Kidney capillary endothelial cell (primary cell): ENCODE measurements around the gene NAA16.
"Not testable (repeated sequence)": the region's sequence is repeated elsewhere in the genome, so short reads cannot be mapped to it uniquely, and the experiment has no call there.

ENCODE experiments used
- DNase-seq: peaks from one replicate; pipeline ENCODE4 v3.0.0-alpha.2; 2018; ENCODE audit warnings: low spot score

NAA16 gene

DNA sequence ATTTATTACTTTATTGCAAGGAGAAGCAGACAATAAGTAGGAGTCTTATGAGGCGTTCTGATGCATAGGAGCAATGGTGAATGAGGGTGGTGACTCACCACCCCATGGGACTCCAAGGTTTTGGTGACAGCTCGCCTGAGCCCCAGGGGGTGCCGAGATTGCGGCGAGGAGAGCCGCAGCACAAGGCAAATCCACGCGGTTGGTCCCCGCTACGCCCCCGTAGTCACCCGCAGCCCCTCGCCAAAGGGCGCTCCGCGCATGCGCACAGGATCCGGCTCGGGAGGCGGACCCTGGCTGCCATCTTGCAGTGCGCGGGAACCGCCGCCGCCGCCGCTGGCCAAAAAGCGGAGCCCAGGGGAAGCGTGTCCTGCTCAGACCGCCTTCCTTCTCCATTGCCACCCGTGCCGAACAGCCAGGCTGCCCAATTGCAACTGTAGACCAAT, at the start of gene NAA16:
Gene NAA16, plus strand, starts transcription at position 305 of the 443 bp plus-strand sequence. CDS start 262 bp downstream, outside the sequence.
- peak; percentile 81 for DNase-seq

DNA sequence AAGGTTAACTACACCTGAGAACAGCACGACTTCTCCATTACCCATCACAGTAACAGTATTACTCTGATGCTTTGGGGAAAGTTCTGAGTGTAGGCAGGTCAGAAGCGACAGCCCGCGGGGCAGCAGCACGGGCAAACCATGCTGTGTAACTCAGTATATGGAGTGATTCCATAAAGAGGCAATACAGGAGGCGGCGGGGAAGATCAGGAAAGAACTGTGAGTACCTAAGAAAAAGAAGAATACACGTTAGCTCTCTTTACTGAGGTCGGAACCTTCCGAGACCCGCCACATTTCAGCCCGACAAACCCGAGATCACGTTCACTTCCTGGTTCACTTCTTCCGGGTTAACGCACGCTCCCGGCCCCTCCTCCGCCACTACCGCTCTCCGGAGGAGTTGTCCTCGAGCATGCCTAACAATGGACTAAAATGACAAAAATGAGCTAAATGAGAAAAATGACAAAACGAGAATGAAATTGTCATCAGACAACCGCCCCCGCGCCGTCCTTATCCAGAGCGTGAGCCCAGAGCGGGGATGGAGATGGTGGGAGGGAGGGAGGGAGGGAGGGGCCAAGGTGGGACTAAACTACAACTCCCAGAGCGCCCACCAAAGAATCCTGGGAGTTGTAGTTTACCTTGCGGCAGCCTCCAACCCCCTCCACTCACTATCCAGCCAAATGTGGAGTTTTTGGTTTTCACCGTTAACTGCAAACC, 47.7 kb upstream of the NAA16 start, which contains the start of gene MTRF1:
Gene MTRF1, minus strand, starts transcription at position 316 of the 711 bp plus-strand sequence. CDS start 2,669 bp downstream, outside the sequence.
- peak; percentile 87 for DNase-seq

DNA sequence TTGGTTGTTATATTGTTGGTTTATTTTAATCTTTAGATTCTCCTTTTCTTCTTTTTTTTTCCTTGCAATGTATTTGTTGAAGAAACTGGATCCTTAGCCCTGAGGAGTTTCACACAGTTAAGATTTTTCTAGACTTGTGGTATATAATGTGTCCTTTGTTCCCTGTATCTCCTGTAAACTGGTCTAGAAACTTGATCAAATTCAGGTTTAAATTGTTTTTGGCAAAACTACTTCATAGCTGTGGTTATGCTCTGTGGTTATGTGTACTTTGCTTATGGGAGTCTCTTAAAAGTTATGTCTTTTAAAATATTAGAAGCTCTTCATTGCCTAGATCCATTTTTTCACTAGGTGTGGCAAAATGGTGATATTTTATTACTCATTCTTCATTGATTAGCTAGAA, 44.0 kb upstream of the NAA16 start:
- no peak for DNase-seq

DNA sequence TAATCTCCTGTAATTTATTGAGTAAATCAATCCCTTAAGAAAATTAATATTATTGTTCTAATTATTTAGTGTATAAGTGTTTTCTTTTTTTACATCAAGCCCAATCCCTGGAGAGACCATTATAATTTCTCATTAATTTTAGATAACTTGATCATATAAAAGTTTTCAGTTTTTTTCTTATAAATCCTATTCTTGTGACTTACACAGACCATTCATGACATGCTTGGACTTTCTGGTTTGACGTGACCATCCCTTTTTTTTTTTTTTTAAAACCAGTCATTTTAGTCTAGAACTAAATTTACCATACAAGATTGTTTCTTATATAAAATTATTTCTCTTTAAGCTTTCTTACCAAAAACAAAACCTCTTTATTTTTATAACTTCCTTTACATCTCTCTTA, 42.3 kb upstream of the NAA16 start:
- DNase-seq: peak; percentile 16

DNA sequence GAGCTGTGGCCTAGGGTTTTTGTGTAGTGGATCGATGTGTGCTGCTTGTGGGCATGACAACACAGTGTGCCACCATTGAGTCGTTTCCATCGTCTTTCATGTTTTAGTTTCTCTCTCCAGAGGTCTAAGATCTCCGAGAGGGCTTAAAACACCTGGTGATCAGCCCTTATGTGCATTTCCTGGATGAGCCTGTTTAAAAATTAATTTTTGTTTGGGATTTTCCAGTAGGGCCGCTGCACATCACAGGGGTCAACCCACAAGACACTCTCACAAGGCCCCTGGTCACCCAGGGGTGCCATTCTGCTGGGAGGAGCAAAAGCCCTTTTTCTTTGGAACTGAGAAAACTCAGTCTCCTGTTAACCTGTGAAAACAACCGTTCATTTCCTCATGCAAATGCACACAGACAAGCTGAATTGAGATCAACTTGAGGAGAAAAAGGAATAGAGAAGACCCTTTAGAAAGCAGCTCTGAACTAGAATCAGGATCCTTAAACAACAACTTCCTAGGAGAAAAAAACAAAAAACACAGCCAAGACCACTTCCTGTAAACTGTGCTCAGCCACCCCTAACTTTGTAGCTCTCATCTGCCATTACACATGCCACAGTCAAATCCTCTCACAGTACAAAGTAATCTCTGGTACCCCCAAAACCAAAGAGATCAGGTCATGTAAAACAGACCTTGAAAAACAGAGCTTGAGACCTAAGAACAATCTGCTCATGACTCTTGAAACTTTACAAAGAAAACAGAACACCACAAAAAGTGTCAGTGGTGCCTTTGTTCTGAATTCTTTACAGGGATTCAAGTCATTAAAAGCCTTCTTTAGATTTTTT, 39.4 kb upstream of the NAA16 start:
- DNase-seq: no peak

DNA sequence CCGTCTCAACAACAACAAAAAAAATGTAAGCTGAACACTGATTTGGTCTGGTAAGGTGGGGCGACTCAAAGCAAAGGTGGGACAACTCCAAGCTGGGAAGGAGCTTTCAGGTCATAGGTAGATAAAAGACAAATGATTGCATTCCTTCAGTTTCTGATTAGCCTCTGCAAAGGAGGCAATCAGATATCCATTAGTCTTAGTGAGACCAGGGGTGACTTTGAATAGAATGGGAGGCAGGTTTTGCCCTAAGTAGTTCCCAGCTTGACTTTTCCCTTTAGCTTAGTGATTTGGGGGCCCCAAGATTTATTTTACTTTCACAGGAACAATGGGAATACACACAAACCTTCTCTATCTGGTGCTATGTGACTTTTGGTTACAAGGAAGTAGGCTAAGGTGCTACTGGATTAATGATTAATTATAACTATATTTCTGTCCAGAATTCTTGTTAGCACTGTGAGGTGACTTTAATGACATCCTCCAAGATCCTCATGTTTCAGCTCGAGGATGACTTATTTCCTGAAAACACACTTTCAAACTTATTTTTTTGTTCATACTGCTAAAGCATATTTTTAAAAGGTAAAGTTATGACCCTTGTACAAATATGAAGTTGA, 37.1 kb upstream of the NAA16 start:
- DNase-seq: no peak

DNA sequence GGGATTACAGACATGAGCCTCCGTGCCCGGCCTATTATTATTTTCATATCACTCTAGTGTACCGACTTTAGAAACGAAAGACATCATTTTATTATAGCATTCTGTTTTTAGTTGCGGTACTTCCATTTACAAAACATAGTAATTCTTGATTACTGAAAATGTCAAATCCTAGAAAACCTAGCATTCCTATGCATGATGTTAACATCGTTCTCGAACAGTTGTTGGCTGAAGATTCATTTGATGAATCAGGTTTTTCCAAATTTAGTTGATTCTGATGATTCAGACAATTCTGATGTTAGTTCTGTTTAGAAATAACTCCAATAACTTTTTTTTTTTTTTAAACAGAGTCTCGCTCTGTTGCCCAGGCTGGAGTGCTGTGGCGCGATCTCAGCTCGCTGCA, 36.2 kb upstream of the NAA16 start:
- DNase-seq: no peak

DNA sequence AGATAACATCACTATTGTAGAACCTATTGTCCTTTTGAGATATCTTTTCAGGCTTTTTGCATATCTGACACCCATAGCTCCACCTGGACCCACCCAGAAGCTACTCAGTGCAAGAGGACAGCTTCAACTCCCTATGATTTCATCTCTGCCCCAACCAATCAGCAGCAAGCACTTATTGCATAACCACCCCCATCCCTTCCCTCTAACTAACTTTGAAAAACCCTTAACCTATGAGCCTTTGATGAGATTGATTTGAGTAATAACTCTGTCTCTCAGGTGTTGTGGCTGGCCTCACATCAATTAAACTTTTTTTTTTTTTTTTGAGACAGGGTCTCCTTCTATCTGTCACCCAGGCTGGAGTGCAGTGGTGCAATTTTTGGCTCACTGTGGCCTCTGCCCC, 34.2 kb upstream of the NAA16 start:
- DNase-seq: no peak

DNA sequence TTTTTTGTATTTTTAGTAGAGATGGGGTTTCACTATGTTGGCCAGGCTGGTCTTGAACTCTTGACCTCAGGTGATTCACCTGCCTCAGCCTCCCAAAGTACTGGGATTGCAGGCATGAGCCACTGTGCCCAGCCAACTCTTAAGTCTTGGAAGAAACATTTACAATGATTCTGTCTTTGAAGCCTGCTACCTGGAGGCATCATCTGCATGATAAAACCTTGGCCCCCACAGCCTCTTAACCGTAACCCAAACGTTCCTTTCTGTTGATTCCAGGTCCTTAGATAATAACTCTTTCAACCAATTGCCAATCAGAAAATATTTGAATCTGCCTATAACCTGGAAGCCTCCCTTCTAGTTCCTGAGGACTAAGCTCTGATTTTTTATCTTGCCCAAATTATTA, 31.9 kb upstream of the NAA16 start:
- DNase-seq: not testable (repeated sequence)

DNA sequence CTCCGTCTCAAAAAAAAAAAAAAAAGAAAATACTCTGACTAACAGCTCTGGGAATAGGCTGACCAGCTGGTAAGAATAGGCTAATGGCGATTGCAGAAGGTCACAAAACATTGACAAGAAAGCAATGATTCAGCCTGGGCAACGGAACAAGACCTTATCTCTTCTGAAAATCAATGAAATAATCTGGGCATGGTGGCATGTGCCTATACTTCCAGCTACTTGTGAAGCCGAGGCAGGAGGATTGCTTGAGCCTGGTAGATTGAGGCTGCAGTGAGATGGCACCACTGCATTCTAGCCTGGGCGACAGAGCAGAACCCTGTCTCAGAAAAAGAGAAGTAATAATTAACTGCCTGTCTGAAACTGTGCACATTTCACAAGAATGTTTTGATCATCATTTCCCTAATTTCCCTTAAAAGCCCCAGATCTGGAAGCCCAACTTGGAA, 28.9 kb upstream of the NAA16 start:
- no peak for DNase-seq

DNA sequence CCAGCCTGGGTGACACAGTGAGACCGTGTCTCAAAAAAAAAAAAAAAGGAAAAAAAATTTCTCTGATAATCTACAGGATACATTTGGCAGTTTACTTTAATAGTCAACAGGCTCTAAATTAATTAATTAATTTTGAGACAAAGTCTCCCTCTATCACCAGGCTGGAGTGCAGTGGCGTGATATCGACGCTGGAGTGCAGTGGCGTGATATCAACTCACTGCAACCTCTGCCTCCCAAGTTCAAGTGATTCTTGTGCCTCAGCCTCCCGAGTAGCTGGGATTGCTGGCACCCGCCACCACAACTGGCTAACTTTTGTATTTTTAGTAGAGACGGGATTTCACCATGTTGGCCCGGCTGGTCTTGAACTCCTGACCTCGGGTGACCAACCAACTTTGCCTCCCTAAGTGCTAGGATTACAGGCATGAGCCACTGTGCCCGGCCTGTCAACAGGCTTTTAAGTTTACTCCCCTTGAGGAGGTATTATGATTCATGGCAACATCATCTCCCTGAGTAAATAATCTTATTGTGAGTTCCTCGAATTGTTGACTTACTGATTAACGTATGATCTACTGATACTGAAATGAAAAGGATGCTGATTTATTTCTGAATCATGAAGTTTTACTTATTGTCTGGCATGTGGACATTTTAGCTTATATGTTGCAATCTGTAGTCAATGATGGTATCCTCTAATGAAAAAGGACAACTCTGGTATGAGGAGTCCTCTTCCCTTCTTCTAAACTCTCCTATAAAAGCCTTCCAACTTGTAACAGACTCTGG, 26.4 kb upstream of the NAA16 start:
- peak; percentile 66 for DNase-seq

DNA sequence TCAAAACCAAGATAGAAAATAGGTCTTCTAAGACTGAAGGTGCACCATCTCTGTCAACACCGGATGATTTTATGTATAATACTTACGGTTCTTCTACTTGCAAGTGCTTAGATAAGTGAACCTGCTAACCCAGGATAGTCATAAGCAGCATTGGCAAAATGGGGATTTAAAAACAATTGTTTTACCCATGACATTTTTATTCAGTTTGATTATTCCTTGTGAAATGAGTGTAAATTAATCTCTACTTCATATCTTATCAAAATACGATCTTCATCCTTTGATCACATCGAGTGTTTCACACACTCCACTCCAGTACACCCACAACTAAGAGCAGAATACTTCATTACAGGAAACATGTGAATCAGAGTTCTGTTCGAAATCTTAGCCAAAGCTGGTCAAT, 24.7 kb upstream of the NAA16 start:
- no peak for DNase-seq

DNA sequence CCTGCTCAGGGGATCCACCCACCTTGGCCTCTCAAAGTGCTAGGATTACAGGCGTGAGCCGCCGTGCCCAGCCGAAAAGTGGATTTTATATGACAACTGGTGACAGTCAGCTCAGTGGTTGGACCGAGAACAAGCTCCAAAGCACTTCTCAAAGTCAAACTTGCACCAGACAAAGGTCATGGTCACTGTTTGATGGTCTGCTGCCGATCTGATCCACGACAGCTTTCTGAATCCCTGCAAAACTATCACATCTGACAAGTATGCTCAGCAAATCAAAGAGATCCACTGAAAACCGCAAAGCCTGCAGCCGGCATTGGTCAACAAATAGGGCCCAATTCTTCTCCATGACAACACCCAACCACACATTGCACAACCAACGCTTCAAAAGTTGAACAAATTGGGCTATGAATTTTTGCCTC, 21.6 kb upstream of the NAA16 start:
- no peak for DNase-seq

DNA sequence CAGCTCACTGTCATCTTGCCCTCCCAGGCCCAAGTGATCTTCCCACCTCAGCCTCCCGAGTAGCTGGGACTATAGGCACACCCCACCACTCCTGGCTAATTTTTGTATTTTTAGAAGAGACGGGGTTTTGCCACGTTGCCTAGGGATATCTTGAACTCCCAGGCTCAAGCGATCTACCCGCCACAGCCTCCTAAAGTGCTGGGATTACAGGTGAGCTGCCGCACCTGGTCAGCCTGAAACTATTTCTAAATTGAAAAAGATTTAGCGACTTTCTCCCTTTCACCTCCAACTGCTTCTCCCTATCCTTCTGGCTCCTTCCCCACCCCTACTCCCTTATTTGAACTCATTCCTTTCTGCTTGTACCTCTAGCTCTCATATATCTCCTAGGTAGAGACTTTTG, 19.8 kb upstream of the NAA16 start:
- DNase-seq: no peak

DNA sequence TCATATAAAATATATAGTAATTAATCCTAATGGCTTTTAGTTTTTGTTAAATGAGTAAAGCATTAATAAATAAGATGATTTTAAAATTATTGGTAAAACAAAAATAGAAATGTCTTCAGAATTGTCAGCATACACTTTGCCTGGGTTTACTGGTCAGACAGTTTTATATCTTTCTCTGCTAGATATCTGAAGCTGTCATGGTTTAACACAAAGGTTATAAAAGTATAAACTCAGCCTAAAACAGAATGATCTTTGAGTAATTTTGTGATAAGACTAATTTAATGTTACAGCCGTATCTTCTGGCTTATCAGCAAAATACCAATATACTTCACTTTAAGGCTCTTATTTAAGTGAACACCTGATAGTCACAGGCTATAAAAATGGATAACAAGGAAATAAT, 17.8 kb upstream of the NAA16 start:
- DNase-seq: no peak

DNA sequence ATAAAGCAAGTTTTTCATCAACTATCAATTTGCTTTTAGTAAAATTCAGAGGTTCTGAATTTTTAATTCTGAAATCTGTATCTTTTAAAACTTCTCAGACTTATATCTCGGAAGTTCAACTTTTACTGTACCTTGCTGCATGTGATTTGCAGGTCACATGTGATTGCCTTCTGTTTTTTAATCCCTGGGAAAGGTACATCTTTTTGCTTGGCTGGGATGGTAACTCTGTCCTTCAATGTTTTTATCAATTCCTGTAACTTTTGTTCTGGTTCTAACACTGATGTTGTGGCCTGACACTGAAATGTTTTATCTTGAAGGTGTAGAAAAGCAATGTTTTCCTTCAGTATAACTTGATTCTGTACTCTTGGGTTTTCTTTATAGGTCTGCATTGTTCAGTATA, 16.2 kb upstream of the NAA16 start:
- DNase-seq: no peak

DNA sequence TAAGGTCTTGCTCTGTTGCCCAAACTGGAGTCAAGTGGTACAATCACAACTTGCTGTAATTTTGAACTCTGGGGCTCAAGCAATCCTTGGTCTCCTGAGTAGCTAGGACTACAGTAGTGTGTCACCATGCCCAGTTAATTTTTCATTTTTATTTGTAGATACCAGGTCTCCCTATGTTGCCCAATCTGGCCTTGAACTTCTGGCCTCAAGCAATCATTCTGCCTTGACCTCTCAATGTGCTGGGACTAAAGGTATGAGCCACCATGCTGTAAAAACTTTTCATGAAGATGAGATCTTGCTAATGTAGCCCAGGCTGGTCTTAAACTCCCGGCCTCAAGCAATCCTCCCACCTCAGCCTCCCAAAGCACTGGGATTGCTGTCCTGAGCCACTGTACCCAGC, 15.1 kb upstream of the NAA16 start:
- no peak for DNase-seq

DNA sequence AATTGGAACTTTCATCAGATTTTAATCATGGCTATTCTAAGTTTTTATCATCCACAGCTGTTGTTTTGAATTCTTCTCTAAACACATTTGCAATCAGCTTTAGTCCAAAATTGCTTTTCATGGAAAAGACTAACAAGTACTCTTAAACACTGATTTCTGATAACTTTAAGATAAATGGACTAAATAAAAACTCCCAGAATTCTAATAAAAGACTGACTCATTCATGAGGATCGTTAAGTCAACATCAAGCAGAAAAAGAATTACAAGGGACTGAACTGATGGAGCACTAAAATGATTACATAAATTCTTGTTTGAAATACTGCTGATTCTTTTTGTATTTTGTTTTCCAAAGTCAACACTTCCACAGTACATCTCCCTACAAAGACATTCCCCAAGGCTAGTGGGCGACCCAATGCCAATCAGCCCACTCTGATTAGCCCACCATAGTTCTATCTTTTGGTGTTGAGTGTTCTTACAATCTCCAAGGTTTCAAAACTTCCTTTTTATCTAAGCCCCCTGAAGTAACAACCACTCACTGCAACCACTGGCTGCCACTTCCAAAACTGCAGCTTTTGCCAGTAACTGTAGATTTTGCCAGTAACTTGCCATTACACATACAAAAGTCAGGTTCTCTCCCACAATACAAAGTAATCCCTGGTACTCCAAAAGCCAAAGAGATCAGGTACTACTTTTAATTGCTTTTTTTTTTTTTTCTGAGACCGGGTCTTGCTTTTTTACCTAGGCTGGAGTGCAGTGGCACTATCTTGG, 14.0 kb upstream of the NAA16 start:
- DNase-seq: no peak

DNA sequence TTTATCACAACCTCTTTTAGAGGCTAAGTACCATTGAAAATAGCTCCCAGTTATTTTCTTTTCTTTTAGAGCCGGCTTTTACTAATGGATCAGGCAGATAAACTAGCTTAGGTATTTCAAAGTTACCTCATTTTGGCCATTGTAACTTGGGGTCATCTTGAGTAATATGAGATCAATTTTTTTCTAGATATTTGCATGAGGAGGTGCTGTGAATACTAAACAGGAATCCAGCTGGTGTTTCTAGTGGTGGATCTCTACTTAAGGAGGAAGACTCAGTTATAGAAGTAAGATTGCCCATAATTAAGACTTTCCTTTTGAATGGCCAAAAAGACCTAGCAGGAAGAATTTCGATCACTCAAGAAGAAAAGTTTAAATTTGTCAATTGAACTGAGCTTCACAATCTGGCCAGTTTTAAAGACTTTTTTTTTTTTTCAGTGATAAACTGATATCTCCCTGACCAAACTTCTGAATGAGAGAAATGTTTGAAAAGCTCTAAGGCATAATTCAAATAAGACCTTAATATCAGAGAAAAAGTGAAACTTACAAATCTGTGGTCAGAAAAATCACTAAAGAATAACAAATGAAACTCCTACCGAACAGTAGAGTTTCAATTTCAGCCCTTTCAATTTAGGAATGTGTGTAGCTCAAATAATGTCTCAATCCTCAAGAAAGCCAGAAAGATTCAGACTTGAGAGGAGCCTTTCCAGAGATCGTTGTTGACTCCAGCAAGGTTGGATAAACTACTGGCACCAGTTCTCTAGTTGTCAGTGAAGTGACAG, 11.6 kb upstream of the NAA16 start:
- no peak for DNase-seq

DNA sequence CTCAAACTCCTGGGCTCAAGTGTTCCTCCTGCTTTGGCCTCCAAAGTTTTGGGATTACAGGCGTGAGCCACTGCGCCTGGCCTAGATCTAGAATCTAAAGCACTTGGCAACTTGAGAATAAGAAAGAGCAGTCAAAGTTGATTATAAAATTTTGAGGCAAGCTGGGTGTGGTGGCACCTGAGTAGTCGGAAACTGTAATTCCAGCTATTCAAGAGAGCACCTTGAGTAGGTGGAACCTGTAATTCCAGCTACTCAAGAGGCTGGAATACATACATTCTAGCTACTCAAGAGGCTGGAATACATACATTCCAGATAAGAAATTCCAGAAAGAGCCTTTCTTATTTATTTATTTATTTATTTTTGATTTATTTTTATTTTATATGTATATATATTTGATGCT, 8.3 kb upstream of the NAA16 start:
- DNase-seq: no peak
